SK-N-SH (cell line): ENCODE results near the gene MATN1.

Experiments
- CTCF ChIP-seq: fragments of 200-600 bp; sonication (generic); IDR thresholded peaks from 2 replicates; pipeline ENCODE4 v1.6.1; 2017; ENCODE audit warnings: antibody characterized with exemption, mild to moderate bottlenecking, moderate library complexity
- MAX ChIP-seq: IDR thresholded peaks from 2 replicates; pipeline ENCODE4 v1.4.0; 2012; ENCODE audit warnings: low read depth
- MEF2A ChIP-seq: IDR thresholded peaks from 2 replicates; pipeline ENCODE4 v1.4.0; 2012; ENCODE audit warnings: low read depth, borderline replicate concordance
- SMC3 ChIP-seq: IDR thresholded peaks from 2 replicates; pipeline ENCODE4 v1.6.1; 2012; ENCODE audit warnings: low read depth, low read length, improper control_type of control experiment
- TAF1 ChIP-seq: IDR thresholded peaks from 2 replicates; pipeline ENCODE4 v1.6.1; 2012; ENCODE audit warnings: low read depth, mild to moderate bottlenecking, low read length, moderate library complexity, borderline replicate concordance
- TCF12 ChIP-seq: IDR thresholded peaks from 2 replicates; pipeline ENCODE4 v1.4.0; 2012

GRCh38 chr1:30682396-30683275 is 40.7 kb downstream of the MATN1 start:
- TF ChIP-seq SMC3 = no peak
- no peak for TF ChIP-seq CTCF
- no peak for TF ChIP-seq TAF1
- no peak for TF ChIP-seq MEF2A
- TF ChIP-seq TCF12 = no peak
- TF ChIP-seq MAX = no peak
